Measurements from ENCODE around the gene LUZP4. TPM values are rescaled to one million over a fixed set of nuclear protein-coding genes. Genes with fewer than 3 reads are reported as not detected.
A peak's percentile ranks its signal among the peaks of the same experiment; 100 is the strongest.
"Not testable (repeated sequence)": the region's sequence is repeated elsewhere in the genome, so short reads cannot be mapped to it uniquely, and the experiment has no call there.

Gene LUZP4
- total and polyA plus RNA-seq, 2 donors from 2014 or later, result not detected

GRCh38 chrX:115344885-115345614 is 55.5 kb downstream of the LUZP4 start:
- Histone ChIP-seq H3K27me3 (ENCODE audit: control insufficient read depth, insufficient read depth, low read length) (no peaks in the 10 kb centered on the region), H3K9me3 (ENCODE audit: control insufficient read depth in 2 of 3, insufficient read depth in 1 of 3, low read length in 3 of 3) (no peaks in the 10 kb centered on the region), H3K4me3 (ENCODE audit: low read length in 3 of 3) (no peak overlapping the region), H3K36me3 (ENCODE audit: control insufficient read depth in 2 of 3, insufficient read depth in 3 of 3, low read length in 3 of 3) (no peaks in the 10 kb centered on the region), H3K4me1 (ENCODE audit: control insufficient read depth in 2 of 3, insufficient read depth in 2 of 3, low read depth in 1 of 3, low read length in 3 of 3) (peaks cover 0 to 9% (median 3%) of the 10 kb centered on the region in 3 donors), H3K27ac (ENCODE audit: low read depth in 2 of 2, low read length in 2 of 2) (peak overlapping the region; percentile 85 to 94), H3K9ac (ENCODE audit: low read length in 3 of 3) (no peak overlapping the region)
- FAIRE-seq, result peak; percentile 68
- TF ChIP-seq CTCF (IDR thresholded peaks at IDR 0.05; ENCODE audit: borderline replicate concordance, extremely low read depth, insufficient read depth), result no peak
- intact Hi-C loops (cut with DNase I), result no loop called here
- peak; percentile 74 to 94 (median 82) for DNase-seq

DNA sequence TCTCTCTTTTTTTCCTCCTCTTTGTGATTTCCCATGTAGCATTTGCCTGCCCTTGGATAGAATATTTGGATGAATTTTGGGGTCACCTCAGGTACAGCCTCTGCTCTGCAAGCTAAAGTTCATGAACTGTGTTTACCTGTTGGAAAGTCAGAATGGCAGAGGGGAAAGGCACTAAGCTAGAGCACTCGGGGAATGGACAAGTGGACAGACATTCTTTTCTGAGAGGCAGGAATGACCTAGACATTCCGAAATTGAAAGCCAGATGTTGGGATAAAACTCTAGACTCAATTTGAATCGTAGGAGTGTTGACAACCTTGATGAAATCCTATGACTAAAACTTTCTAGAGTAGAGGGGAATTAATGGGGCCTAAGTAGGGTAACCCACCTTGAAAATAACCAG is 56.1 kb downstream of the LUZP4 start:
- DNase-seq (no peak), FAIRE-seq (no peak)
- Histone ChIP-seq H3K27me3 (ENCODE audit: control insufficient read depth, insufficient read depth, low read length) (no peaks in the 10 kb centered on the region), H3K9me3 (ENCODE audit: control insufficient read depth in 2 of 3, insufficient read depth in 1 of 3, low read length in 3 of 3) (no peaks in the 10 kb centered on the region), H3K36me3 (ENCODE audit: control insufficient read depth in 2 of 3, insufficient read depth in 3 of 3, low read length in 3 of 3) (no peaks in the 10 kb centered on the region), H3K9ac (ENCODE audit: low read length in 3 of 3) (no peak overlapping the region), H3K27ac (ENCODE audit: low read depth in 2 of 2, low read length in 2 of 2) (peak overlapping the region; percentile 44 to 86), H3K4me3 (ENCODE audit: low read length in 3 of 3) (no peak overlapping the region), H3K4me1 (ENCODE audit: control insufficient read depth in 2 of 3, insufficient read depth in 2 of 3, low read depth in 1 of 3, low read length in 3 of 3) (peaks cover 0 to 9% (median 3%) of the 10 kb centered on the region in 3 donors)
- no peak for TF ChIP-seq CTCF (IDR thresholded peaks at IDR 0.05; ENCODE audit: borderline replicate concordance, extremely low read depth, insufficient read depth)
- intact Hi-C loops (cut with DNase I), result no loop called here

- H3K4me1 ChIP-seq (ENCODE audit: control insufficient read depth in 2 of 3, insufficient read depth in 2 of 3, low read depth in 1 of 3, low read length in 3 of 3); H3K4me3 ChIP-seq (ENCODE audit: low read length in 3 of 3); H3K27me3 ChIP-seq (ENCODE audit: control insufficient read depth, insufficient read depth, low read length); H3K9me3 ChIP-seq (ENCODE audit: control insufficient read depth in 2 of 3, insufficient read depth in 1 of 3, low read length in 3 of 3); intact Hi-C loops (cut with DNase I); FAIRE-seq; H3K9ac ChIP-seq (ENCODE audit: low read length in 3 of 3); DNase-seq; H3K36me3 ChIP-seq (ENCODE audit: control insufficient read depth in 2 of 3, insufficient read depth in 3 of 3, low read length in 3 of 3); H3K27ac ChIP-seq (ENCODE audit: low read depth in 2 of 2, low read length in 2 of 2): not testable (repeated sequence)
These were observed 57.2 kb downstream of the LUZP4 start for GRCh38 chrX:115346738-115347137.

- no peak overlapping the region for H3K9ac ChIP-seq (ENCODE audit: low read length in 3 of 3)
- DNase-seq (no peak), FAIRE-seq (no peak)
- no peaks in the 10 kb centered on the region for H3K36me3 ChIP-seq (ENCODE audit: control insufficient read depth in 2 of 3, insufficient read depth in 3 of 3, low read length in 3 of 3)
- peaks cover 0 to 9% (median 3%) of the 10 kb centered on the region in 3 donors for H3K4me1 ChIP-seq (ENCODE audit: control insufficient read depth in 2 of 3, insufficient read depth in 2 of 3, low read depth in 1 of 3, low read length in 3 of 3)
- H3K9me3 ChIP-seq (ENCODE audit: control insufficient read depth in 2 of 3, insufficient read depth in 1 of 3, low read length in 3 of 3), result no peaks in the 10 kb centered on the region
- no peak overlapping the region for H3K27ac ChIP-seq (ENCODE audit: low read depth in 2 of 2, low read length in 2 of 2)
- TF ChIP-seq CTCF (IDR thresholded peaks at IDR 0.05; ENCODE audit: borderline replicate concordance, extremely low read depth, insufficient read depth), result no peak
- H3K4me3 ChIP-seq (ENCODE audit: low read length in 3 of 3), result no peak overlapping the region
- intact Hi-C loops (cut with DNase I), result no loop called here
- H3K27me3 ChIP-seq (ENCODE audit: control insufficient read depth, insufficient read depth, low read length), result peaks cover 3% of the 10 kb centered on the region
These were observed 59.1 kb downstream of the LUZP4 start for GRCh38 chrX:115348446-115349225.
